Measurements from ENCODE around the gene DHX30.
"Not testable (repeated sequence)": the region's sequence is repeated elsewhere in the genome, so short reads cannot be mapped to it uniquely, and the experiment has no call there.

The DHX30 gene

GRCh38 chr3:47804577-47804976 is 1.6 kb downstream of the DHX30 start:
- DNase-seq, result no peak

GRCh38 chr3:47813551-47814177 is 10.7 kb downstream of the DHX30 start:
- DNase-seq, result no peak

DNA sequence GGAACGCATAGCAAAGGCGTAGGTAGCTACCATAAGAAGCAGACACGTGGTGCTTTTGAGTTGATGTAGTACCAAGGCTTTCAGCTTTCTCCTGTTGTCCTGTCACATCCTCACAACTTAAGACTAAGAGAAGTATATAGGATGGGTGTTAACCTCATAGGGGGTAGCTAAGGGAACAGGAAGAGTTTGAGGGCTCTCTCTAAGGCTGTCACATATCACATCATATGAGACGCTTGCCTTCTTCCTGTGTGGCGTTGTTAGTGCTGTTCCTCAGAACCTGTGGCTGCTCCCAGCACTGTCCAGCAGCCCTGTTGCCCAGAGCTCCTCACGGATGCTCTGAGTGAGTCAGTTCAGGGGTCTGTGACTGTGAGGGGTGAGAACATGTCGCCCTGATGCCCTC is 14.7 kb downstream of the DHX30 start:
- no peak for DNase-seq

GRCh38 chr3:47824541-47825473 is 21.9 kb downstream of the DHX30 start:
- peak; percentile 86 for DNase-seq

DNA sequence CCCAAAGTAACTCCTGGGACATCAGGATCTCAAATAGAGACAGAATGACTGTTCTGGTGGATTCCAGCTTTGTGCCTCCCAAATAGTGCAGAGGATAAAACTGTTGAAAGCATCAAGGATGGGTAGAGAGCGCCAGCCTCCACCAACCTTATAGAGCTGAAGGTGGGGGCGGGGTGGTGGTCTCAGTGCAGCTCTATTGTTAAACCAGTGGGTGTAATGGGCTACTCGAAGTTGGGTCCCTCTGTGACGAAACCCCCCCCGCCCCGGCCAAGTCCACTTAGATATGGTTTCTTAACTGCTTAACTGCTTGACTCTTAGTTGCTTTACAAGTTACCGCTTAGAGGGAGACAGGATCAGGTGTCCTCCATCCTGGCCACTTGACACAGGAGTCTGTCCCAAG is 22.7 kb downstream of the DHX30 start:
- no peak for DNase-seq

GRCh38 chr3:47829482-47829881 is 26.5 kb downstream of the DHX30 start:
- not testable (repeated sequence) for DNase-seq

- no peak for DNase-seq
Observed at GRCh38 chr3:47836986-47837385, 34.0 kb downstream of the DHX30 start.

- DNase-seq, result no peak
Observed at GRCh38 chr3:47838503-47838902, 35.6 kb downstream of the DHX30 start.

GRCh38 chr3:47841786-47842349 is 38.9 kb downstream of the DHX30 start:
- no peak for DNase-seq

GRCh38 chr3:47846186-47846879 is 43.4 kb downstream of the DHX30 start:
- no peak for DNase-seq

DNA sequence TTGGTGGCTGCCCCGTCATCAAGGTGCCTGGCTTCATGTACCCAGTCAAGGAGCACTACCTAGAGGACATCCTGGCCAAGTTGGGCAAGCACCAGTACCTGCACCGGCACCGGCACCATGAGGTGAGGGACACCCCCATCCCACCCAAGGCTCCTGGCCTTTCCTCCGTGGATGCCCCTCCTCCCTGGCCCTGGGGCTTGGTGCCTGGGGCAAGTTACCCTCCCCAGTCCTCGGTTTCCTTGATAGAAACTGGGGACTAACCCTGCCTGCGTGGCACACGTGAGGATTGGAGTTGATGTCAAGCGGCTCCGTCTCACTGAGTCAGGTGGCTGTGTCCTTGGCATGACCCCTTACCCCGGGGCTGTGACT is 43.9 kb downstream of the DHX30 start:
- no peak for DNase-seq

GRCh38 chr3:47847260-47847659 is 44.3 kb downstream of the DHX30 start:
- DNase-seq, result no peak

DNA sequence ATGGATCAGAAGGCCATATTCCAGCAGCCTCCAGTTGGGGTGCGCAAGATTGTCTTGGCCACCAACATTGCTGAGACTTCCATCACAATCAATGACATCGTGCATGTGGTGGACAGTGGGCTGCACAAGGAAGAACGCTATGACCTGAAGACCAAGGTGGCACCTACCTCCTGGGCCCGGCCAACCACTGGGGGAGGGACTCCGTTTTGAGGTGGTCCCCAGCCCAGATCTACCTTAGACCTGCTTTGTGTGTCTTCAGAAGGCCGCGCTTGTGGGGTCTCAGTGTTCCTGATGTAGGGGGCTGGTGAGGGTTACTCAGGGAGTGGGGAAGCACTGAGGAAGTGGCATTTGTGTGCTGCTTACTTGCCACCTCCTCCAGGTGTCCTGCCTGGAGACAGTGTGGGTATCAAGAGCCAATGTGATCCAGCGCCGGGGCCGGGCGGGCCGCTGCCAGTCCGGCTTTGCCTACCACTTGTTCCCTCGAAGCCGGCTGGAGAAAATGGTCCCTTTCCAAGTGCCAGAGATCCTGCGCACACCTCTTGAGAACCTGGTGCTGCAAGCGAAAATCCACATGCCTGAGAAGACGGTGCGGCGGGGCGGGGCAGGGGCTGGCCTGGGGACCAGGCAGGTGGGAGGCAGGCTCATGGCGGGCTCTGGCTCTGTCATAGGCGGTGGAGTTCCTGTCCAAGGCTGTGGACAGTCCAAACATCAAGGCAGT is 45.0 kb downstream of the DHX30 start:
- no peak for DNase-seq

GRCh38 chr3:47848599-47849117 is 45.7 kb downstream of the DHX30 start:
- no peak for DNase-seq

- no peak for DNase-seq
Observed at GRCh38 chr3:47849186-47849698, 46.3 kb downstream of the DHX30 start.

GRCh38 chr3:47849699-47850563 is 47.0 kb downstream of the DHX30 start:
- no peak for DNase-seq

DNA sequence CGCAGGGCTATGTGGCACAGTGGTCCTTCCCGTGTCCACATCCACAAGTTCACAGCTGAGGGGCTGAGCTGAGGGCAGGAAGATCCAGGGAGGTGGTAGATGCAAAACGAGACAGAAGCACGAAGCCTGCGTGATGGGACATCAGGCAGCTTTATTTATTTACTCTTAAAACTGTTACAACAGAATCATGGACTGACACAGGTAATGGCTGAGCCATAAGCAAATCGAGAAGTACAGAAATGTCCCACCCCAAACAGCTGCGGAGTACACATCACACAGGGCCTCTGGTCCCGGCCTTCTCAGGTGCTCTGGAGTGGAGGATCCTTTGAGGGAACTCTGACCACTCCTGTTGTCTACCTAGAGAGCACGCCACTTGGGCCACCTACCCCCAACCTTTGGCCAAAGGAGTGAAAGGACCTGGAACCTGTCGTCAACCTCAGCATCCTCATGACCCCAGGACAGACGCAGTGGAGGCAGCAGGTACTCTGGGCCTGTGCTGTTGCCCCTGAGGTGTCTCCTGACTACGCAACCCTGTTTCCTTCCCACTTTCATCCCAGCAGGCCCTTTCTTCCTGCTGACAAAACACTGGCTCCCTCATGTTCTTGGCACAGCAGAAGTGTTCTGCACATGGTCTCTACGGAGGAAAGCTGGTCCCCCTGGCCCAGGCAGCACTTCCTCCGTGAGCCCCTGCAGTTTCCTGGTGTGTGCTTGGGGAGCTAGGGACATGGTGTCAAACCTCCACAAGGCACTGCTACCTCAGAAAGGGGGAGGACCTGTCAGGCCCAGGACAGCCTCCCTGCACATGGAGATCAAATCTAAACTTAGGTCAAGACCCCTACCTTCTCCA is 47.8 kb downstream of the DHX30 start:
- DNase-seq, result no peak

DNA sequence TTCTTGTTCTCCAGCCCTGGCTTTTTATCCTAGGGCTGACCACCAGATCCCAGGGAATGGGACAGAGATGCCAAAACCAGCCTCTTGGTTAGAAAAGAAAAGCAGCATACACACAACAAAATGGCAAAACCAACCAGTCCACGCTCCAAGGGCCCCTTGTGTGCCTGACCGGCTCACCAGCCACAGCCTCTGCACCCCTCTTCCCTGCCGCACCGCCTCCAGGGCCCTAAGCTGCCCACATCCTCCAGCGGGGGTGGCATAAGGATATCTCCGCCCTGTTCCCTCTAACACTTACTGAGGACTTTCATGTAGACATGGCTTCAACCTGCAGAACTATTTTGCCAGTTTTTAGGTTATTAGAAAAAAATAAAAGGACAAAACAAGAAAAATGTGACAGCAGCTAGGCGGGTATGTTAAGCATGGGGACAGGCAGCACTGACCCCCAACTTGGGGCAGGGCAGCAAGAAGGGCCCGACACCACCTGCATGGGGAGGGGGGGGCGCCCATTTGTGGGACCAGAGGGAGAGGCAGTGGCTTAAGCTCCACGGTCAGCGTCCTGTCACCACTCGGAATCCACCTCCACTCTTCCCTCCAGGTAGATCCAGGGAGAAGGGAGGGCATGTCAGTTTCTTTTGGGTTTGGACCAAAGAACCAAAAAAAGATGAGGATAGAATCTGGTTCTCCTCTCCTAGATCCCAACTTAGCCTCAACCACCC is 49.1 kb downstream of the DHX30 start:
- DNase-seq, result no peak

Measured in right hindlimb (tissue), 1 donor.